Measurements from ENCODE around the gene FFAR3.

GRCh38 chr19:35381318-35381717, 23.1 kb downstream of the FFAR3 start:
- TF ChIP-seq POLR2AphosphoS5 (IDR thresholded peaks at IDR 0.05; ENCODE audit: low read depth) (no peak), CTCF (IDR thresholded peaks at IDR 0.05; ENCODE audit: insufficient read depth, low read length) (no peak)
- TF ChIP-seq, protein P1, sequence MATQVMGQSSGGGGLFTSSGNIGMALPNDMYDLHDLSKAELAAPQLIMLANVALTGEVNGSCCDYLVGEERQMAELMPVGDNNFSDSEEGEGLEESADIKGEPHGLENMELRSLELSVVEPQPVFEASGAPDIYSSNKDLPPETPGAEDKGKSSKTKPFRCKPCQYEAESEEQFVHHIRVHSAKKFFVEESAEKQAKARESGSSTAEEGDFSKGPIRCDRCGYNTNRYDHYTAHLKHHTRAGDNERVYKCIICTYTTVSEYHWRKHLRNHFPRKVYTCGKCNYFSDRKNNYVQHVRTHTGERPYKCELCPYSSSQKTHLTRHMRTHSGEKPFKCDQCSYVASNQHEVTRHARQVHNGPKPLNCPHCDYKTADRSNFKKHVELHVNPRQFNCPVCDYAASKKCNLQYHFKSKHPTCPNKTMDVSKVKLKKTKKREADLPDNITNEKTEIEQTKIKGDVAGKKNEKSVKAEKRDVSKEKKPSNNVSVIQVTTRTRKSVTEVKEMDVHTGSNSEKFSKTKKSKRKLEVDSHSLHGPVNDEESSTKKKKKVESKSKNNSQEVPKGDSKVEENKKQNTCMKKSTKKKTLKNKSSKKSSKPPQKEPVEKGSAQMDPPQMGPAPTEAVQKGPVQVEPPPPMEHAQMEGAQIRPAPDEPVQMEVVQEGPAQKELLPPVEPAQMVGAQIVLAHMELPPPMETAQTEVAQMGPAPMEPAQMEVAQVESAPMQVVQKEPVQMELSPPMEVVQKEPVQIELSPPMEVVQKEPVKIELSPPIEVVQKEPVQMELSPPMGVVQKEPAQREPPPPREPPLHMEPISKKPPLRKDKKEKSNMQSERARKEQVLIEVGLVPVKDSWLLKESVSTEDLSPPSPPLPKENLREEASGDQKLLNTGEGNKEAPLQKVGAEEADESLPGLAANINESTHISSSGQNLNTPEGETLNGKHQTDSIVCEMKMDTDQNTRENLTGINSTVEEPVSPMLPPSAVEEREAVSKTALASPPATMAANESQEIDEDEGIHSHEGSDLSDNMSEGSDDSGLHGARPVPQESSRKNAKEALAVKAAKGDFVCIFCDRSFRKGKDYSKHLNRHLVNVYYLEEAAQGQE (IDR thresholded peaks at IDR 0.05; ENCODE audit: insufficient replicate concordance, low read depth) = no peak
